BLaER1 treated with 17β-estradiol and CSF1 and Interleukin-3, amounts not matched to agents 10 nM and 100 nM (cell line): ENCODE measurements around the gene GAGE1.
"Not testable (repeated sequence)": the region's sequence is repeated elsewhere in the genome, so short reads cannot be mapped to it uniquely, and the experiment has no call there.

Experiments used
- H3K27ac ChIP-seq, 11 experiments: shearing (Covaris generic); formaldehyde crosslinking; 2 replicates each; pipeline ENCODE4 v1.8.1; 2022
- H3K27me3 ChIP-seq, 11 experiments: shearing (Covaris generic); formaldehyde crosslinking; 2 replicates each; pipeline ENCODE4 v1.8.1; 2022
- H3K36me3 ChIP-seq, 11 experiments: shearing (Covaris generic); formaldehyde crosslinking; 2 replicates each; pipeline ENCODE4 v1.8.1; 2022
- H3K4me1 ChIP-seq, 10 experiments: shearing (Covaris generic); formaldehyde crosslinking; 2 replicates each; pipeline ENCODE4 v1.8.1; 2022
- H3K4me2 ChIP-seq, 11 experiments: shearing (Covaris generic); formaldehyde crosslinking; 2 replicates each; pipeline ENCODE4 v1.8.1; 2022
- H3K4me3 ChIP-seq, 10 experiments: shearing (Covaris generic); formaldehyde crosslinking; 2 replicates each; pipeline ENCODE4 v1.8.1; 2022
- H3K9ac ChIP-seq, 11 experiments: shearing (Covaris generic); formaldehyde crosslinking; 2 replicates each; pipeline ENCODE4 v1.8.1; 2022
- H3K9me3 ChIP-seq, 11 experiments: shearing (Covaris generic); formaldehyde crosslinking; replicated peaks in 1 of 11; 2 replicates each; pipeline ENCODE4 v1.8.1; 2022
- H4K20me1 ChIP-seq, 11 experiments: shearing (Covaris generic); formaldehyde crosslinking; 2 replicates each; pipeline ENCODE4 v1.8.1; 2022

The GAGE1 gene

GRCh38 chrX:49598720-49599119 is at the start of gene GAGE1:
Gene GAGE1, plus strand, starts transcription at chrX:49599020. Its CDS starts 1,155 bp downstream, at chrX:49600175.
- not testable (repeated sequence) for H3K4me3 ChIP-seq, H3K9me3 ChIP-seq, H3K27ac ChIP-seq, H3K27me3 ChIP-seq, H3K4me2 ChIP-seq, H3K4me1 ChIP-seq, H3K36me3 ChIP-seq, H3K9ac ChIP-seq, H4K20me1 ChIP-seq

- H3K9ac ChIP-seq, H3K4me2 ChIP-seq, H3K4me1 ChIP-seq, H3K9me3 ChIP-seq, H3K4me3 ChIP-seq, H4K20me1 ChIP-seq, H3K27ac ChIP-seq, H3K27me3 ChIP-seq, H3K36me3 ChIP-seq: not testable (repeated sequence)
Measured at GRCh38 chrX:49550989-49551388, 47.8 kb upstream of the GAGE1 start, which contains the start of gene GAGE12E. Gene GAGE12E, plus strand, starts transcription at chrX:49551289. Its CDS starts 1,155 bp downstream, at chrX:49552444.

GRCh38 chrX:49560542-49560941 is 38.3 kb upstream of the GAGE1 start, which contains the start of gene GAGE12F:
Gene GAGE12F, plus strand, starts transcription at chrX:49560842. Its CDS starts 1,155 bp downstream, at chrX:49561997.
- H3K9me3 ChIP-seq, H3K9ac ChIP-seq, H3K36me3 ChIP-seq, H3K27me3 ChIP-seq, H3K27ac ChIP-seq, H3K4me1 ChIP-seq, H3K4me2 ChIP-seq, H4K20me1 ChIP-seq, H3K4me3 ChIP-seq: not testable (repeated sequence)

- not testable (repeated sequence) for H3K9me3 ChIP-seq, H3K36me3 ChIP-seq, H3K4me3 ChIP-seq, H3K4me1 ChIP-seq, H3K4me2 ChIP-seq, H4K20me1 ChIP-seq, H3K27me3 ChIP-seq, H3K27ac ChIP-seq, H3K9ac ChIP-seq
Measured at GRCh38 chrX:49568728-49569127, 30.1 kb upstream of the GAGE1 start.

- H3K36me3 ChIP-seq, H4K20me1 ChIP-seq, H3K27ac ChIP-seq, H3K4me3 ChIP-seq, H3K4me2 ChIP-seq, H3K4me1 ChIP-seq, H3K27me3 ChIP-seq, H3K9ac ChIP-seq, H3K9me3 ChIP-seq: not testable (repeated sequence)
Measured at GRCh38 chrX:49569152-49569551, 29.7 kb upstream of the GAGE1 start.

- not testable (repeated sequence) for H3K9ac ChIP-seq, H3K27ac ChIP-seq, H3K4me1 ChIP-seq, H3K4me2 ChIP-seq, H4K20me1 ChIP-seq, H3K4me3 ChIP-seq, H3K27me3 ChIP-seq, H3K36me3 ChIP-seq, H3K9me3 ChIP-seq
Measured at GRCh38 chrX:49570100-49570499, 28.7 kb upstream of the GAGE1 start, which contains the start of gene GAGE12G. Gene GAGE12G, plus strand, starts transcription at chrX:49570400. Its CDS starts 1,155 bp downstream, at chrX:49571555.

- H3K9ac ChIP-seq, H3K4me3 ChIP-seq, H3K4me2 ChIP-seq, H4K20me1 ChIP-seq, H3K4me1 ChIP-seq, H3K36me3 ChIP-seq, H3K27me3 ChIP-seq, H3K9me3 ChIP-seq, H3K27ac ChIP-seq: not testable (repeated sequence)
Measured at GRCh38 chrX:49579649-49580048, 19.2 kb upstream of the GAGE1 start, which contains the start of gene GAGE12H. Gene GAGE12H, plus strand, starts transcription at chrX:49579949. Its CDS starts 1,155 bp downstream, at chrX:49581104.

- not testable (repeated sequence) for H4K20me1 ChIP-seq, H3K4me2 ChIP-seq, H3K36me3 ChIP-seq, H3K4me1 ChIP-seq, H3K9ac ChIP-seq, H3K27ac ChIP-seq, H3K9me3 ChIP-seq, H3K4me3 ChIP-seq, H3K27me3 ChIP-seq
Measured at GRCh38 chrX:49589196-49589595, 9.6 kb upstream of the GAGE1 start, which contains the start of gene GAGE2A. Gene GAGE2A, plus strand, starts transcription at chrX:49589496. Its CDS starts 1,155 bp downstream, at chrX:49590651.

- not testable (repeated sequence) for H4K20me1 ChIP-seq
Measured at GRCh38 chrX:49589769-49590478, 8.9 kb upstream of the GAGE1 start.

GRCh38 chrX:49590488-49590887 is 8.3 kb upstream of the GAGE1 start:
- not testable (repeated sequence) for H3K36me3 ChIP-seq, H3K27me3 ChIP-seq, H3K4me1 ChIP-seq, H4K20me1 ChIP-seq, H3K9me3 ChIP-seq, H3K27ac ChIP-seq, H3K4me2 ChIP-seq, H3K4me3 ChIP-seq, H3K9ac ChIP-seq

More at GRCh38 chrX:49589769-49590478, 8.9 kb upstream of the GAGE1 start:
- not testable (repeated sequence) for H3K27me3 ChIP-seq, H3K27ac ChIP-seq, H3K36me3 ChIP-seq, H3K4me2 ChIP-seq, H3K4me3 ChIP-seq, H3K4me1 ChIP-seq, H3K9ac ChIP-seq, H3K9me3 ChIP-seq
